HG03064 (cell line): ENCODE results near the gene PYGB.

Experiments used
- ATAC-seq: cut with Tn5 transposase; IDR thresholded peaks from one replicate; pipeline ENCODE4 v1.9.1; 2021; ENCODE audit warnings: low read depth; ENCODE audit not compliant: unreplicated experiment

The PYGB gene

GRCh38 chr20:25247000-25247517 is 826 bp upstream of the PYGB start:
- ATAC-seq = no peak

- ATAC-seq = peak; percentile 31
Observed at GRCh38 chr20:25247518-25247955, 348 bp upstream of the PYGB start.

- ATAC-seq = peak; percentile 1
Observed at GRCh38 chr20:25248786-25249172, 894 bp downstream of the PYGB start.

- no peak for ATAC-seq
Observed at GRCh38 chr20:25249198-25249931, 1.5 kb downstream of the PYGB start.

GRCh38 chr20:25250508-25250907 is 2.6 kb downstream of the PYGB start:
- no peak for ATAC-seq

- ATAC-seq = no peak
Observed at GRCh38 chr20:25251019-25251418, 3.1 kb downstream of the PYGB start.

GRCh38 chr20:25251558-25251957 is 3.7 kb downstream of the PYGB start:
- no peak for ATAC-seq

- no peak for ATAC-seq
Observed at GRCh38 chr20:25252230-25252651, 4.4 kb downstream of the PYGB start.

GRCh38 chr20:25252686-25253421 is 5.0 kb downstream of the PYGB start:
- ATAC-seq = no peak

GRCh38 chr20:25253606-25254275 is 5.9 kb downstream of the PYGB start:
- ATAC-seq = no peak

GRCh38 chr20:25254571-25254970 is 6.7 kb downstream of the PYGB start:
- ATAC-seq = no peak

GRCh38 chr20:25254986-25255680 is 7.2 kb downstream of the PYGB start:
- no peak for ATAC-seq

- ATAC-seq = no peak
Observed at GRCh38 chr20:25256226-25256859, 8.5 kb downstream of the PYGB start.

- ATAC-seq = no peak
Observed at GRCh38 chr20:25257130-25257529, 9.2 kb downstream of the PYGB start.

- ATAC-seq = no peak
Observed at GRCh38 chr20:25257756-25258475, 10.0 kb downstream of the PYGB start.

- ATAC-seq = no peak
Observed at GRCh38 chr20:25258476-25258805, 10.6 kb downstream of the PYGB start.

GRCh38 chr20:25258828-25259227 is 10.9 kb downstream of the PYGB start:
- ATAC-seq = no peak

- no peak for ATAC-seq
Observed at GRCh38 chr20:25259358-25259757, 11.5 kb downstream of the PYGB start.

- no peak for ATAC-seq
Observed at GRCh38 chr20:25259788-25260254, 11.9 kb downstream of the PYGB start.
